ENCODE measurements around the gene SARNP. TPM values are rescaled to one million over a fixed set of nuclear protein-coding genes. Genes with fewer than 3 reads are reported as not detected.
A peak's percentile ranks its signal among the peaks of the same experiment; 100 is the strongest.

The SARNP gene
- total and polyA plus RNA-seq, 9 of the 15 experiments (the other 6 are each of a cell fraction or from before 2014, with no cell fraction given), result 70.1 to 400 (median 198) TPM

DNA sequence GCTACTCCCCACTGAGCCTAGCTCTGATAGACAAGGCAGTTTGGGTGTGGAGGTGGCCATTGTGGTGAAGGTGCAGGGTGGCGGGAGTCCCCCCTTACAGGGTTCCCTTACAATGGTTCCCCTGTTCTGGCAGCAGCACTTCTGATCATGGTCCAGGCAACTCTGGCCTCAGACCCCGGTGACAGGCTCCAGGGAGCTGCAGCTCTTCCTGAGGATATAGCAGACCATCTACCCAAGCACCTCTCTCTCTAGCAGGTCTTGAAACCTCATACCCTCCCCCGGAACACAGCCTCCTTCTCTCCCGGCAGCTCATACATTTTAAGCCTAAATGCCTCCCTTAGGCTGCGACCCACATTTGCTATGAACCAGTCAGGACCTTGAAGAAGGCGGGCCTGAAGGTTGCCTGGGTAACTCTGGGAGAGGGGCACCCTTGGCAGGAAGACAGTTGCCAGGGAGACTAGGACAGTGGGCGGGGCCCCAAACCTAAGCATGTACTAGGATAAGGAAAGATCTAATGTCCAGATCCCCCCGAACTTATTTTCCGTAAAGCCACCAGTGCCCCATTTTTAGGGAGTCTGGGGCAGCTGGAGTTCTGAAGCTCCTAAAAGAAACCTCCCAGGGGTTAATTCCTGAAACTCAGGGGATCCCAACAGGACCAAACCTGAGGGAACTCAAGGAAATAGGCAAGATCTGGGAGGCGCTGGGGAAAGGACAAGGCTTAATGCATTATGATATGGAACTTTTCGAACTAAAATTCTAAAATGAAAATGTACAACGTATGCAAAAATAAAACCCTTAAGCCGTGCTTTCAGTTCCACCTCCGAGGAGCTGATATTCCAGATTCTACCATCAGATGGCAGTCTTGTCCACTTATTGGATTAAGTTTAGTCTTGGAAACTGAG lies 79.2 kb downstream of the SARNP start (continued):
- TF ChIP-seq, protein P1, sequence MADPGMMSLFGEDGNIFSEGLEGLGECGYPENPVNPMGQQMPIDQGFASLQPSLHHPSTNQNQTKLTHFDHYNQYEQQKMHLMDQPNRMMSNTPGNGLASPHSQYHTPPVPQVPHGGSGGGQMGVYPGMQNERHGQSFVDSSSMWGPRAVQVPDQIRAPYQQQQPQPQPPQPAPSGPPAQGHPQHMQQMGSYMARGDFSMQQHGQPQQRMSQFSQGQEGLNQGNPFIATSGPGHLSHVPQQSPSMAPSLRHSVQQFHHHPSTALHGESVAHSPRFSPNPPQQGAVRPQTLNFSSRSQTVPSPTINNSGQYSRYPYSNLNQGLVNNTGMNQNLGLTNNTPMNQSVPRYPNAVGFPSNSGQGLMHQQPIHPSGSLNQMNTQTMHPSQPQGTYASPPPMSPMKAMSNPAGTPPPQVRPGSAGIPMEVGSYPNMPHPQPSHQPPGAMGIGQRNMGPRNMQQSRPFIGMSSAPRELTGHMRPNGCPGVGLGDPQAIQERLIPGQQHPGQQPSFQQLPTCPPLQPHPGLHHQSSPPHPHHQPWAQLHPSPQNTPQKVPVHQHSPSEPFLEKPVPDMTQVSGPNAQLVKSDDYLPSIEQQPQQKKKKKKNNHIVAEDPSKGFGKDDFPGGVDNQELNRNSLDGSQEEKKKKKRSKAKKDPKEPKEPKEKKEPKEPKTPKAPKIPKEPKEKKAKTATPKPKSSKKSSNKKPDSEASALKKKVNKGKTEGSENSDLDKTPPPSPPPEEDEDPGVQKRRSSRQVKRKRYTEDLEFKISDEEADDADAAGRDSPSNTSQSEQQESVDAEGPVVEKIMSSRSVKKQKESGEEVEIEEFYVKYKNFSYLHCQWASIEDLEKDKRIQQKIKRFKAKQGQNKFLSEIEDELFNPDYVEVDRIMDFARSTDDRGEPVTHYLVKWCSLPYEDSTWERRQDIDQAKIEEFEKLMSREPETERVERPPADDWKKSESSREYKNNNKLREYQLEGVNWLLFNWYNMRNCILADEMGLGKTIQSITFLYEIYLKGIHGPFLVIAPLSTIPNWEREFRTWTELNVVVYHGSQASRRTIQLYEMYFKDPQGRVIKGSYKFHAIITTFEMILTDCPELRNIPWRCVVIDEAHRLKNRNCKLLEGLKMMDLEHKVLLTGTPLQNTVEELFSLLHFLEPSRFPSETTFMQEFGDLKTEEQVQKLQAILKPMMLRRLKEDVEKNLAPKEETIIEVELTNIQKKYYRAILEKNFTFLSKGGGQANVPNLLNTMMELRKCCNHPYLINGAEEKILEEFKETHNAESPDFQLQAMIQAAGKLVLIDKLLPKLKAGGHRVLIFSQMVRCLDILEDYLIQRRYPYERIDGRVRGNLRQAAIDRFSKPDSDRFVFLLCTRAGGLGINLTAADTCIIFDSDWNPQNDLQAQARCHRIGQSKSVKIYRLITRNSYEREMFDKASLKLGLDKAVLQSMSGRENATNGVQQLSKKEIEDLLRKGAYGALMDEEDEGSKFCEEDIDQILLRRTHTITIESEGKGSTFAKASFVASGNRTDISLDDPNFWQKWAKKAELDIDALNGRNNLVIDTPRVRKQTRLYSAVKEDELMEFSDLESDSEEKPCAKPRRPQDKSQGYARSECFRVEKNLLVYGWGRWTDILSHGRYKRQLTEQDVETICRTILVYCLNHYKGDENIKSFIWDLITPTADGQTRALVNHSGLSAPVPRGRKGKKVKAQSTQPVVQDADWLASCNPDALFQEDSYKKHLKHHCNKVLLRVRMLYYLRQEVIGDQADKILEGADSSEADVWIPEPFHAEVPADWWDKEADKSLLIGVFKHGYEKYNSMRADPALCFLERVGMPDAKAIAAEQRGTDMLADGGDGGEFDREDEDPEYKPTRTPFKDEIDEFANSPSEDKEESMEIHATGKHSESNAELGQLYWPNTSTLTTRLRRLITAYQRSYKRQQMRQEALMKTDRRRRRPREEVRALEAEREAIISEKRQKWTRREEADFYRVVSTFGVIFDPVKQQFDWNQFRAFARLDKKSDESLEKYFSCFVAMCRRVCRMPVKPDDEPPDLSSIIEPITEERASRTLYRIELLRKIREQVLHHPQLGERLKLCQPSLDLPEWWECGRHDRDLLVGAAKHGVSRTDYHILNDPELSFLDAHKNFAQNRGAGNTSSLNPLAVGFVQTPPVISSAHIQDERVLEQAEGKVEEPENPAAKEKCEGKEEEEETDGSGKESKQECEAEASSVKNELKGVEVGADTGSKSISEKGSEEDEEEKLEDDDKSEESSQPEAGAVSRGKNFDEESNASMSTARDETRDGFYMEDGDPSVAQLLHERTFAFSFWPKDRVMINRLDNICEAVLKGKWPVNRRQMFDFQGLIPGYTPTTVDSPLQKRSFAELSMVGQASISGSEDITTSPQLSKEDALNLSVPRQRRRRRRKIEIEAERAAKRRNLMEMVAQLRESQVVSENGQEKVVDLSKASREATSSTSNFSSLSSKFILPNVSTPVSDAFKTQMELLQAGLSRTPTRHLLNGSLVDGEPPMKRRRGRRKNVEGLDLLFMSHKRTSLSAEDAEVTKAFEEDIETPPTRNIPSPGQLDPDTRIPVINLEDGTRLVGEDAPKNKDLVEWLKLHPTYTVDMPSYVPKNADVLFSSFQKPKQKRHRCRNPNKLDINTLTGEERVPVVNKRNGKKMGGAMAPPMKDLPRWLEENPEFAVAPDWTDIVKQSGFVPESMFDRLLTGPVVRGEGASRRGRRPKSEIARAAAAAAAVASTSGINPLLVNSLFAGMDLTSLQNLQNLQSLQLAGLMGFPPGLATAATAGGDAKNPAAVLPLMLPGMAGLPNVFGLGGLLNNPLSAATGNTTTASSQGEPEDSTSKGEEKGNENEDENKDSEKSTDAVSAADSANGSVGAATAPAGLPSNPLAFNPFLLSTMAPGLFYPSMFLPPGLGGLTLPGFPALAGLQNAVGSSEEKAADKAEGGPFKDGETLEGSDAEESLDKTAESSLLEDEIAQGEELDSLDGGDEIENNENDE (IDR thresholded peaks at IDR 0.05; ENCODE audit: low read depth, low read length), result no peak
- TF ChIP-seq POLR3A (IDR thresholded peaks at IDR 0.05; ENCODE audit: borderline replicate concordance, extremely low read depth, insufficient read depth, insufficient read length) (no peak), ATF7 (IDR thresholded peaks at IDR 0.05) (0 out of 2 replicates have a peak, but pooled peaks have one; percentile 12), ZEB2 (IDR thresholded peaks at IDR 0.05) (no peak), ZC3H4 (CRISPR knock-in tag; IDR thresholded peaks at IDR 0.05; ENCODE audit: borderline replicate concordance) (no peak), ZSCAN32 (CRISPR knock-in tag; IDR thresholded peaks at IDR 0.05) (no peak), NR2F6 (CRISPR knock-in tag; IDR thresholded peaks at IDR 0.05) (no peak), ZBTB33 (CRISPR knock-in tag; IDR thresholded peaks at IDR 0.05) (no peak), BRD9 (IDR thresholded peaks at IDR 0.05; ENCODE audit: low read depth, partially characterized antibody) (no peak), MAX (CRISPR knock-in tag; IDR thresholded peaks at IDR 0.05) (no peak), SETDB1 (IDR thresholded peaks at IDR 0.05; ENCODE audit: low read length) (no peak)
- TF ChIP-seq, protein P2, sequence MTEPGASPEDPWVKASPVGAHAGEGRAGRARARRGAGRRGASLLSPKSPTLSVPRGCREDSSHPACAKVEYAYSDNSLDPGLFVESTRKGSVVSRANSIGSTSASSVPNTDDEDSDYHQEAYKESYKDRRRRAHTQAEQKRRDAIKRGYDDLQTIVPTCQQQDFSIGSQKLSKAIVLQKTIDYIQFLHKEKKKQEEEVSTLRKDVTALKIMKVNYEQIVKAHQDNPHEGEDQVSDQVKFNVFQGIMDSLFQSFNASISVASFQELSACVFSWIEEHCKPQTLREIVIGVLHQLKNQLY (CRISPR knock-in tag; conservative IDR thresholded peaks at IDR 0.05), result no peak

All from K562 (cell line).